ENCODE measurements around the gene RPL31. TPM values are rescaled to one million over a fixed set of nuclear protein-coding genes. Genes with fewer than 3 reads are reported as not detected.
A peak's percentile ranks its signal among the peaks of the same experiment; 100 is the strongest.
"Not testable (repeated sequence)": the region's sequence is repeated elsewhere in the genome, so short reads cannot be mapped to it uniquely, and the experiment has no call there.

The RPL31 gene
- total RNA-seq, 1 experiment from 2014 or later = 2,593 TPM

- no peak for DNase-seq (ENCODE audit: low read depth, low spot score)
- in situ Hi-C loops (cut with HindIII; ENCODE audit: low pct_unique_long_range_greater_than_20kb, low sequenced_read_pairs) = no loop called here
Measured at GRCh38 chr2:101037161-101037755, 35.2 kb downstream of the RPL31 start.

DNA sequence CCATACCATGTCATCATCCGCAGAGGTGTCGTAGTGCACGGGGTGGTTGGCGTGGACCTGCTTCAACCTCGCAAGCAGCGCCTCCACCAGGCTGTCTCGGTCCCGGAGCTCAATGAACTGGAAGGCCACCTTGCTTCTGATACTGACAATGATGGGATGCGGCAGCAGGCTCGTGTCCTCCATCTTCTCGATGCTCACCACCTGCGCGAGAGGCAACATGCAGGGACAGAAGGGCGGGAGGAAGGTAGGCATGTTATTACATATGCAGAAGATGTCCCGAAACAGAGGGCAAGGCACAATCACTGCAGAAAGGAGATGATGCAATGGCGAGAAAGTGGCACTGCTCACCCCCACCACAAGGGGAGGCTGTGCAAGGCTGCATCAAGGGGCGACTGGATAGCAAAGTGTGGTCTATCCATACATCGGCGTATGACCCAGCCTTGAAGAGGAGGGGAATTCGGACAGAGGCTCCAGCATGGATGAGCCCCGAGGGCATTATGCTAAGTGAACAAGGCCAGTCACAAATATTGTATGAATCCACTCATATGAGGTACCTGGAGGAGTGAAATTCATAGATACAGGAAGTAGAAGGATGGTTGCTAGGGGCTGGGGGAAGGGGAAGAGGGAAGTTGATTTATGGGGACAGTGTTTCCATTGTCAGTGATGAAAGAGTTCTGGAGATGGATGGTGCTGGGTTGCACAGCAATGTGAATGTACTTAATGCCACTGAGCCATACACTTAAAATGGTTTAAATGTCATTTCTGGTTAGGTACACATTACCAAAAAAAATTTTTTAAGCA is 36.6 kb downstream of the RPL31 start:
- in situ Hi-C loops (cut with HindIII; ENCODE audit: low pct_unique_long_range_greater_than_20kb, low sequenced_read_pairs) = no loop called here
- peak; percentile 83 for DNase-seq (ENCODE audit: low read depth, low spot score)

GRCh38 chr2:101040072-101040471 is 38.0 kb downstream of the RPL31 start:
- DNase-seq (ENCODE audit: low read depth, low spot score) = no peak
- in situ Hi-C loops (cut with HindIII; ENCODE audit: low pct_unique_long_range_greater_than_20kb, low sequenced_read_pairs) = no loop called here

GRCh38 chr2:101040761-101041160 is 38.7 kb downstream of the RPL31 start:
- in situ Hi-C loops (cut with HindIII; ENCODE audit: low pct_unique_long_range_greater_than_20kb, low sequenced_read_pairs) = no loop called here

GRCh38 chr2:101041413-101041812 is 39.3 kb downstream of the RPL31 start:
- in situ Hi-C loops (cut with HindIII; ENCODE audit: low pct_unique_long_range_greater_than_20kb, low sequenced_read_pairs) = no loop called here
- DNase-seq (ENCODE audit: low read depth, low spot score) = no peak

More at GRCh38 chr2:101040761-101041160, 38.7 kb downstream of the RPL31 start:
- DNase-seq (ENCODE audit: low read depth, low spot score) = no peak

GRCh38 chr2:101045330-101045729 is 43.2 kb downstream of the RPL31 start:
- no peak for DNase-seq (ENCODE audit: low read depth, low spot score)
- in situ Hi-C loops (cut with HindIII; ENCODE audit: low pct_unique_long_range_greater_than_20kb, low sequenced_read_pairs) = no loop called here

- no peak for DNase-seq (ENCODE audit: low read depth, low spot score)
- in situ Hi-C loops (cut with HindIII; ENCODE audit: low pct_unique_long_range_greater_than_20kb, low sequenced_read_pairs) = no loop called here
Measured at GRCh38 chr2:101047075-101047766, 45.1 kb downstream of the RPL31 start.

DNA sequence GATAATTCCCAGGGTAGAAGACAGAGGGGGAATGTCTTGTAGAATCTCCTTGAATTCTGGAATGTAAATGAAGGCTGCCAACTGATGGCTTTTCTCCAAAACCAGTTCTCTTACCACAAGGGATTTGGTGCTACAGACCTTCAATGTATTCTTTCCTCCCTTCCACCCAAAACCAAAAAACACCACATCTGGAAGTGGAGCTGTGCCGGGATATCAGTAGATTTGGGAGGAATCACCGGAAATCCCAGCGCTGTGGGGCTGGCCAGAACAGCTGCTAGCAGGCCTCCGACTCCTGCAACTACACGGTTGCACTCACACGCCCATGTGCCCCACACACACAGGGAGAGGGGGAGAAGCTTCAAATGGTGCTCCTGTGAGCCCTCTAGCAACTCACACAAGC is 45.7 kb downstream of the RPL31 start:
- no peak for DNase-seq (ENCODE audit: low read depth, low spot score)

GRCh38 chr2:101048756-101049155 is 46.7 kb downstream of the RPL31 start:
- in situ Hi-C loops (cut with HindIII; ENCODE audit: low pct_unique_long_range_greater_than_20kb, low sequenced_read_pairs) = no loop called here
- no peak for DNase-seq (ENCODE audit: low read depth, low spot score)

More for the DNA sequence above, 45.7 kb downstream of the RPL31 start:
- in situ Hi-C loops (cut with HindIII; ENCODE audit: low pct_unique_long_range_greater_than_20kb, low sequenced_read_pairs) = no loop called here

DNA sequence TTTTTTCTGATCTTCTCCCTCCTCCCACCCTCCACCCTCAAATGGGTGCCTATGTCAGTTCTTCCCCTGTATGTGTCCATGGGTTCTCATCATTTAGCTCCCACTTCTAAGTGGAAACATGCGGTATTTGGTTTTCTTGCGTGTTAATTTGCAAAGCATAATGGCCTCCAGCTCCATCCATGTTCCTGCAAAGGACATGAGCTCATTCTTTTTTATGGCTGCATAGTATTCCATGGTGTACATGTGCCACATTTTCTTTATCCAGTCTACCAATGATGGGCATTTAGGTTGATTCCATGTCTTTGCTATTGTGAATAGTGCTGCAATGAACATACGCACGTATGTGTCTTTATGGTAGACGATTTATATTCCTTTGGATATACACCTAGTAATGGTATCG is 48.8 kb downstream of the RPL31 start:
- in situ Hi-C loops (cut with HindIII; ENCODE audit: low pct_unique_long_range_greater_than_20kb, low sequenced_read_pairs); DNase-seq (ENCODE audit: low read depth, low spot score): not testable (repeated sequence)

DNA sequence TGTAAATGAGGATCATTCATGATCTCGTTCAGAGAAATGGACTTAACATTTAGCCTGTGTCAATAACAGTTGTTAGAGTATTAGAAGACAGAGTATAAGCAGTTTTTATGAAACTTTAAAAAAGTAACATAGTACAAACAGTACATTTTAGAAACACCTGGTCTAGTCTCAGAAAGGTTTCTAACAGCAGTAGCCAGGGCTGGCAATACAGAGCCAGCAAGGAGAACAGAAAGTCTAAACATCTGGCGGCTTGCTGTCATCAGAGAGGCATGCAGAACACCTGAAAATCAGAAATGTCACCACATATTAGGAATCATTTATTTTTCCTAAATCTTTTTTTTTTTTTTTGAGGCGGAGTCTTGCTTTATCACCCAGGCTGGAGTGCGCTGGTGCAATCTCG is 50.1 kb downstream of the RPL31 start:
- no peak for DNase-seq (ENCODE audit: low read depth, low spot score)
- in situ Hi-C loops (cut with HindIII; ENCODE audit: low pct_unique_long_range_greater_than_20kb, low sequenced_read_pairs) = no loop called here

GRCh38 chr2:101053117-101053516 is 51.0 kb downstream of the RPL31 start:
- DNase-seq (ENCODE audit: low read depth, low spot score) = no peak
- in situ Hi-C loops (cut with HindIII; ENCODE audit: low pct_unique_long_range_greater_than_20kb, low sequenced_read_pairs) = no loop called here

Other genes starting within 250 kb of the RPL31 start
- gene NPAS2, start 182.2 kb upstream of the RPL31 start, total RNA-seq (2014; rRNA removed; shearing (Covaris generic)) = 45.0 and 50.0 TPM in 2 replicates
- 16.2 and 16.9 TPM in 2 replicates for gene TBC1D8, start 149.1 kb downstream of the RPL31 start, total RNA-seq (2014; rRNA removed; shearing (Covaris generic))